DND-41 (cell line): ENCODE results near the gene ANKMY1.

Experiments used
- CTCF ChIP-seq: IDR thresholded peaks from 2 replicates; pipeline ENCODE4 v1.5.1; 2012; ENCODE audit warnings: borderline replicate concordance, low read length, moderate library complexity, mild to moderate bottlenecking; ENCODE audit not compliant: poor library complexity, severe bottlenecking; ENCODE audit errors: extremely low read depth
- EZH2 ChIP-seq: IDR thresholded peaks from 3 replicates; pipeline ENCODE4 v1.6.1; 2012; ENCODE audit warnings: borderline replicate concordance, low read depth, mild to moderate bottlenecking, moderate library complexity, low read length, inconsistent platforms; ENCODE audit not compliant: severe bottlenecking

- TF ChIP-seq CTCF (no peak), EZH2 (no peak)
Observed at GRCh38 chr2:240601831-240602160, 44.0 kb upstream of the ANKMY1 start.
